Epidermal melanocyte (primary cell): ENCODE measurements around the gene ADSL.

Experiments
- DNase-seq: peaks from one replicate; pipeline ENCODE4 v3.0.0; 2011; ENCODE audit warnings: low spot score; ENCODE audit not compliant: insufficient read length

The ADSL gene

DNA sequence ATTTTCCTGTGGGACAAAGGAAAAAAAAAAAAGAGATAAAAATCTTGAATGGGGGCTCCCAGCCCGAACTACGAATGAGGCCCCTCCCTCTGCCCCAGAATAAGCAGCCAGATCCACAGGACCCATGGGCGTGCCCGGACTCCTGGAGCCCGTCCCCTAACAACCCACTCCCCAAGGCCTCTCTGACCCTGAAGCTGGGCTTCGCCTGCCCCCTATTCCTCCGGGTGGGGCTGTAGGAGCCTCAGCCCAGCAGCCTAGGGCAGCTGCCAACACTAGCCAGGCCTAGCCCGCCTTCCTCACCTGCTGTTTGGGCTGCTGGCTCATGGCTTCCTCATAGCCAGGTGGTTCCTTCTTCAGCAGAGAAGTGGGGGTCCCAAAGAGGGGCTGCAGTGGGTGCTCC, 70.7 kb downstream of the ADSL start:
- no peak for DNase-seq

DNA sequence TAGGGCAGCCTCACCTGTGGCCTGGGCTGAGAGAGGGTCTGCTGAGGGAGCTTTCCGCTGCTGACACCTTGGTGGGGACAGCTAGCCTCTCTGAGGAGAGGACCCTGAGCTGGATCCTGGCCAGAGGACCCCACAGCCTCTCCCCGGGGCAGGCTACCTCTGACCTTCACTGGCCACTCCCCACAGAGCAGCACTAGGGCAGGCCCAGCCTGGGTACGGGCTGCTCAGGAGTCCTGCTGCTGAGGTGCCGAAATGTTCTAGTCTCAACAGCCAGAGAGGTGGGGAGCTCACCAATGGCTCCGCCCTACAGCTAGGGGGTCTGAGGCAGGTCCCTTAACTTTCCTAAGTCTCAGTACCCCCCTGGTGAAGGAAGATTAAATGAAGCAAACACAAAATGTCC, 71.6 kb downstream of the ADSL start:
- DNase-seq = no peak

DNA sequence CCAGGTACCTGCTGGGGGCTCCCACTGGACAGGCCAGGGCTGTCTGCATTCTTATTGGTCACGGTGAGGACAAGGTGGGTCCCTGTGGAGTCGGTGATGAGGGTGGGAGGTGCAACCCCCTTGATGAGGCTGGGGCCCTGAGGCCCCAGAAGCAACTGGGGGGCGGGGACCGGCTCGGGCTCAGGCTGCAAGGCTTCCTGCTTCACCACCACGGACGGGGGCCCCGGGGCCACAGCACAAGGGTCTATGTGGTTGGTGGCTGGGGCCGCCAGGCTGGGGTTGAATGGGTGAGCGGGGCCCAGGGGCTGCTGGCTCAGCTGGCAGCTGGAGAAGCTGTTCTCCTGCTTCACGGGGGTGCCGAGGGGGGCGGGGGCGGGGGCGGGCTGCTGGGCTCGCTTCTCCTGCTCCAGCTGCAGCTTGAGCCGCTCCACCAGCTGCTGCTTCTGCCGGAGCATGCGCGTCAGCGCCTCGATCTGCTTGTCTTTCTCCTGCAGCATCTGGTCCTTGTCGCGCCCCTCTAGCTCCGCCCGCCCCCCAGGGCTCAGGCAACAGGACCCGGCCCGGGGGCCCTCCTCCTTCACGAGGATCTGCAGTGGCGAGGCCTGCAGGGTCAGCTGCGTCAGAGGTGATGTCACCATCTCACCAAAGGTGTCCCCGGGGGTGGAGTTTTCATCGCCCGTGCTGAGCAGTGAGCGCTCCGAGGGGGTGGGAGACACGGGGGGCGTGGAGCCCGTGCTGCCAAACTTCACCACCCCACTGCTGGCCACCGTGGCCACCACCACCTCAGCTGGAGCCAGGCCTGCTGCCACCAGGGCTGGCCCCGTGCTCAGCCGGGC, 72.3 kb downstream of the ADSL start:
- no peak for DNase-seq

DNA sequence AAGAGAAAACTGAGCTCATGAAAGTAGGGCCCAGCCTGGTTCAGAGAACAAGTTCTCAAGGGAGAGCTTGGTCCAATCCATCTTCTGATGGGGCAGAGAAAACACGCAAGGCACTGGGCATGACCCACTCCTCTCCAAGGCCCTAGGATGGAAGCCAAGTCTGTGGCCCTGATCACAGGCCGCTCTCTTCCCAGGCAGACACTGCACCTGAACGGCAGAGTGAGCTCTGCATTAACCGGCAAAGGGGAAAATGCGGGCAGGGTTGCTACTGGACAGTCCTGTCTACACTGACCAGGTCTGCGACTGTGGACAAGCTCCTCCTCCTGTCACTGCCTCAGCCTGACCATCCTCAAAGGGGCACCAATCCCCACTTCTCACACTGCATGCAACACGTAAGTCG, 73.4 kb downstream of the ADSL start:
- DNase-seq = no peak

DNA sequence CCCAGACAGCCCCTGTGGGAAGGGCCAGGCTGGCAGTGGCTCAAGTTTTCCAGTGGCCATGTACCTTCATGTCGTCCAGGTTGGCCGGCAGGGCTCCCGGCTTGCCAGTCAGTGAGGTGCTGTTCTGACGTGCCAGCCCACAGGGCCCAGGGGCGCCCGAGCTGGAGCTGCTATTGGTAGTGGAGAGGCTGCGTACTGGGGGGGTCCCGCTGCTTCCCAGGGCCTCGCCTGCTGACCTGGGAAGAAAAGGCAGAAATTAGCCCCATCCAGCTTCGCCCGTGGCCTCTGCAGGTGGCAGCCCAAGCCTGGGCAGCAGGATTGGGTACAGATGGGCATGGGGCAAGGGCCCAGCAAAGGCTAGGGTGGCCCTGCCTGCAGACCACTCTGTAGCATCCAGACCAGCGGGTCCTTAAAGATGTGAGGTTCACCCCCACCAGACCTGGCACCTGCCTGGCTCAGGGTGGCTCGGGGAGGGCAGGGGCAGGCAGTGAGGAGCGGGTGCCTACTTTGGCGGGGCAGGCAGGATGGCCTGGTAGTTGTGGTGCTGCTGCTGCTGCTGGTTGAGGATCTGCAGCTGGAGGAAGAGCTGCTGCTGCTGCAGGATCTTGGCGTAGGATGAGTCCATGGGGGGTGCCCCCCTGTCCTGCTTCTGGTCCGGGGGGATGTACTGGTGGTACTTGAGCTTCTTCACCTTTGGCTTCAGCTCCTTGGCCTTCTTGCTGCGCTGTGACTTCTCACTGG, 74.2 kb downstream of the ADSL start:
- no peak for DNase-seq

DNA sequence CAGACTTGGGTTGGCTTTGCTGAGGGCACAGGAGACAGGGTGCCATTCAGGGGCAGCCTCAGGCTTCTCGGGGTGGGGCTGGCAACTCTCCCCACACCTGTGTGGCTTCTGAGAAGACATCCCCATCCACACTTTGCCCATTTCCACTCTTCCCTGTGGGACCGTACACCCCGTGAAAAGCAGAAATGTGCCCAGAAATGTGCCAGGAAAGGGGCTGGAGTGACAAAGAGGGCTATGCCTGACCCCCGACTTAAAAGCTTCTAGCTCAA, 74.7 kb downstream of the ADSL start:
- no peak for DNase-seq

DNA sequence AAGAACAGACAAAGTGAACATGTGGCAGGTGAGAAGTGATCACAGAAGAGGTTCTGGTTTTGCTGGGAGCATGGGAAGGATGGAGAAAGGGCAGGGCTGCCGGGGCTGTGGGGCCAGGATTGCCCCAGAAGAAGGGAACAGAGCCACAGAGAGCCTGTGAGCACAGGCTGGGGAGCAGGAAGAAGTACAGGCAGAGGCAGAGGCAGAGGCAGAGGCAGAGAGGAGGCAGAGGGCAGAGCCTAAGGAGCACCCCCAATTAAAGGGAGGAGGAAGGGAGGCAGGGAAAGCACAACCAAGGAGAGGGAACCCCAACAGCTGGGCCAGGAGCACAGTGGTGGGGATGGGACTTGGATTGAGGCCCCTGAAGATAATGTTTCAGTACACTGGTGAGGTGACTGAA, 75.6 kb downstream of the ADSL start:
- no peak for DNase-seq

DNA sequence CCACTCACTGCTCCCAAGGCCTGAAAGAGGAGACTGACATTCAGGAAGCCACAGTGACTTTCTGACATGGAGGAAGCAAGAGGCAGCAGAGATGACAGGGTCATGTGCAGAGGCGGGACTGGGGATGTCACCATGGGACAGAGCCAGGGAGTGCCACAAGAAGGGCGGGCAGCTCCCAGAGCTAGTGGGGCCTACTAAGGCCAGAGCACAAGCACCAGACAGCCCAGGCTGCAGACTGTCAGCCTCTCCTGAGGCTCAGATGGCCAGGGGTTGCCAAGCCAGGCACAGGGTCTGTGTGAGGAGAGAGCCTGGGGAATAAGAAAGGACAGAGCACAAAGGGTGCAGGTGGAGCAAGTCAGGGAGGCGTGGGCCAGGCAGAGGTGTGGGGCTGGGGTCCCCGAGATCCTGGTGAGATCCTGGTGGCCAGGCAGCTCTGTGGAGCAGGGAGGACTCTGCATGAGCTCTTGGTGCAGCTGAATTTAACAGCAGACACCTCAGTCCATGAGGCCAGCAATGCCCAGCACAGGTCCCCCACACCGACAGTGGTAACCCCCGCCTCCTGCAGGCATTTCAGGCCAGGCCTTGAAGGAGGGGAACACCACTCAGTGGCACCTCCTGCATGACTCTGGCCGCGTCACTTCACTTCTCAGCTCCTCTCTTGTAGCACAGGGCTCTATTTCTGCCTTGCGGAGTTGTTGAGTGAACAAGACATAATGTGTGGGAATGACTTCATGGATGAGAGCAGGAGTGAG, 76.4 kb downstream of the ADSL start:
- DNase-seq = no peak

DNA sequence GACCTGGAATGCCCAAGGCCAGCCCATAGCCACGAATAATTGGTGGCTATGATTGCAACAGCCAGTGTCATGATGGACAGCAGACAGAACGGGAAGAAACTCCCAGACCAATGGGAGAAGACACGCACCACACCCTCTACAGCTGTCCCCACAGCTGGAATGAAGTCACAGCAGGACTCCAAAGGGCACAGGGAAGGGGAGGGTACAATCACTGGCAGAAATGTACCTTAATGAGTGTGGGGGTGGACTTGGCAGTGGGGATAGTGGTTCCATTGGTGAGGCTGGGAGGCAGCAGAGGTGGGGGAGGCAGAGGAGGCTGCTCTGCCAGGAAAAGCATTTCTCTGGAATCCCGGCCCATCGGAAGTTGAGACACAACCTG, 77.0 kb downstream of the ADSL start:
- no peak for DNase-seq

DNA sequence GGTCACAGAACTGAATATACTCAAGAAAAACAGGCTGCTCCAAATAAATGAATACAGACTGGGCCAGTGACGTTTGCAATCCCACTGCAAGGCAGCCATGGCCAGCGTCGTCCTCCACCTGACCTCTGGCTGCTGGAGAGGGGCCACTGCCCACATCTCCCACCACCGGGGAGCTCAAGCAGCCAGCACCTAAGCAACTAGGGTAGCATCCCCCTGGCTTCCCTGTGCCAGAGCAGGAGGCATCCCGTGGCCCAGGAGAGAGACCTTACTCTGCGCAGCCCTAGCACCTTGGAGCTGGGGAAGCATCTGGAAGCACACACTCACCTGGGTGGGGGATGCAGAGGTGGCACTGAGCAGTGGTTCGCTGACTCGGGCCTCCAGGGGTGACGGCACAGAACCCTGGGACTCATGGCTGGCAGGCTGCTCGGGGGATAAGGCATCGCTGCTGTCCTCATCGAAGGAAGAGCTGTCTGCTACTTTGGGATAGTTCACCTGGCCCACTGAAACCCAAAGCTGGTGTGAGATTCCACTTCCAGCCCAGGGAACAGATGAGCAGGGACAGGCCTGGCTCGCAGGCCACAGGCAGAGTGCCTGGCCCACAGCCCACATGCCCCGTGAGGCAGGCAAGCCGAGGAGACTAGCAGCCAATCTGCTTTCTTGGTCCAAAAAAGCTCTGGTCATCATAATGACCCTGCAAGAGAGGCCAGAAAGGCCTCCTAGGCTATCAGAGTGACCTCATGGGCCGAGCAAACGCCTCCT, 77.8 kb downstream of the ADSL start:
- no peak for DNase-seq

DNA sequence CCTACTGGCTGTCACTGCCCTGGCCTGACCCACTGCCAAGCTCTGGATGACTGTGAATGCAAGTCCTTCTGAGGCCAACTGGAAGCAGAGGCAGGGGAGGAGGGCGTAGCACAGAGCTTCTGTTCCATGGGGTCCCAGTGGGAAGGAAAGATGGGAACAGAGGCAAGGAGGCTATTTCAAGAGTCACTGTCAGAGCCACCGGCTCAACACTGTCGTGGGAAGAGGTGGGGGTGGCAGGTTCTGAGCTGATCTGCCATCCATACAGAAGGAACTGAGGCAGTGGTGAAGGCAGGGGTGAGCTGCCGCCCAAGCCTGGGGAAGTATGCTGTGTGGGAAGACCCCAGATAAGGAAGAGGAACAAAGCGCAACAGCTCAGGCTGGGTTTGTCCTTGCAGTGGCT, 78.8 kb downstream of the ADSL start:
- DNase-seq = no peak

DNA sequence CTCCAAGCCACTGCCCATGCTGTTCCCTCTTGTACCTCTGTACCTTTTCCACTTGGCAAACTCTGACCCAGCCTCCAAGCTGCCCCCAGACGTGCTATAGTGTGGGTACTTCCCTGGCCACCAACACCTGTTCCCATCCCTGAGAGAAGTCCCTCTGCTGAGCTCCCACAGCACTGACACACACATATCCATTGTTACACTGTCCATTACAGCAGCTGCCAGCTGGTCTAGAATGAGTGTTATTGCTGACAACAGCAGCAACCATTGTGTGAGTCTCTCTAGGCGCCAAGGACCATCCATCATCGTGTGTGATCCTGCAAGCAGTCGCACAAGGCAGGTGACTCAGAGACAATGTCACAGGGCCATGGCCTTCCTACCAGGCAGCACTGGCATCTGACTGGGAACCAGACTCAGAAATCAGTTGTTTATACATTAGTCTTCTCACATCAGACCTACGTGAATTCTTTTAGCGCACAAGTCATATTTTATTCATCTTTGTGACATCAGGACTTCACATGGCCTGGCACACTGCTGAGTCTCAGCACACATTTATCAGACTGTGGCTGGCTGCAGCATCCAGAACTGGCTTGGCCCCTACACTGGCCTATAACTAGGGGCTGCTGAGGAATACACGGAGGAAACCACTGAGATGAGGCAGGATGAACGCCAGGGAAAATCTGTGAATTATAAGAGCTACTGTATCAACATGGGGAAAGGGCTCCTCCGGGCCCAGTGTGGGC, 80.5 kb downstream of the ADSL start:
- no peak for DNase-seq

DNA sequence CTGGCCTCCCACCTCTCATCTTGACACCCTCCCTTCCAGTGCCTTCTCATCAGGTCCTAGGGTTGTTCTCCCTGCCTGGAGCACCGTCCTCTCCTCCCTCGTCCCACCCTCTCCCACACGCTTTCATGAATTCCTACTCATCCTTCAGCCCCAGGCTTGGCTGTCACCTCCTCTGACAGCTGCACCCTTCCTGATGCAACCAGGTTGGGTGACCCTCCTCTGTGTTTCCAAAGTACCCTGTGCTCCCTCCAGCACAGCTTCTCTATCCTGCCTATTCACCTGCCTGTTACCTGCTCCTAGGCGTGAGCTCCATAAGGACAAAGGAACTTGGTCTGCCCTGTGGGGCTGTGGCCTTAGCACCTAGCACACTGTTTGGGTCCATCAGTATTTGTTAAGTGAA, 82.5 kb downstream of the ADSL start:
- no peak for DNase-seq

DNA sequence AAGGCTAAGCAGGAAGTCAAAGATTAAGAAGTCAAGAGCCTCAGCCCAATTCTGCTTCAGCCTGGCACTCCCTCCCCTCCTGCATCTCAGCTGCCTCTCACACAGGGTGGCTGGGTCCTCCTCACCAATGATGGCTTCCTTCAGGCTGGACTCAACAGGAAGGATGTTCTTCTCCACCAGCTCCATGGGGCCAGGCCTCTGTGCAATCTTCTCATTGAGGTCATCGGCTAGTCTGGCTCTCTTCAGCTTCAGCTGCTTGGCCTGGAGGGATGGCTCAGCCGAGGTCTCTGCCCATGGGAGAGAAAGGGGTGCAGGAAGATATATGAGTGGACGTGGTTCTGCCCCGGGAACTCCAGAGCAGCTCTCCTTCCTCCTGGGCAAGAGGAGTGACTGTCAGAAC, 83.2 kb downstream of the ADSL start:
- DNase-seq = no peak

DNA sequence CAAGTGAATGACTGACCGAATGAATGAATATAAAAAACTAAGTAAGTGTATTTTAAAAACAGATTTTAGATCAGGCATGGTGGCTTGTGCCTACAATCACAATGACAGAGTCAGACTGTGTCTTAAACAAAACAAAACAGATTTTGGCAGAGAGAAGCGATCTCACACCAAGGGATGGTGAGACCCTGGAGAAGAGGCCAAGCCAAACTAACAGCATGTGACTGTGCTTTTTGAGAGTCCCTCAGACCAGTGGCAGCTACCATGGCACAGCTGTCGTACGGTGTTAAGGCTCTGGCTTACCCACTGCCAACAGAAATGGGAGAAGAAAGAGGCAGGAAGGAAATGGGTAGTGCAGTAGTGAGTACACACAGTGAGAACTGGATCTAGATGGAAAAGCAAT, 84.7 kb downstream of the ADSL start:
- no peak for DNase-seq

DNA sequence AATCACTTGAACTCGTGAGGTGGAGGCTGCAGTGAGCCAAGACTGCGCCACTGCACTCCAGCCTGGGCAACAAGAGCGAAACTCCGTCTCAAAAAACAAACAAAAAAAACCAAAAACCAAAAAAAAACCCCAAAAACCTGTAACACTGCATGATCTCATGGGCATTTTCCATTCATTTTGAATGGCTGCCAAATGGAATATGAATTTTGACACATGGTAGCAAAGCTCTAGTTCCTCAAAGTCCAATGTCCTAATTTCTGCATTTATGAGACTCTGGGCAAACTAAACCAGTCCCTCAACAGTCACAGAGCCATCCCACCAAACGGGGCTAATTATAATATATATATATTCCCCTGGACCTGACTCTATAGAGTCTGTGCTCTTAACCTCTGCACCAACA, 85.9 kb downstream of the ADSL start:
- no peak for DNase-seq

DNA sequence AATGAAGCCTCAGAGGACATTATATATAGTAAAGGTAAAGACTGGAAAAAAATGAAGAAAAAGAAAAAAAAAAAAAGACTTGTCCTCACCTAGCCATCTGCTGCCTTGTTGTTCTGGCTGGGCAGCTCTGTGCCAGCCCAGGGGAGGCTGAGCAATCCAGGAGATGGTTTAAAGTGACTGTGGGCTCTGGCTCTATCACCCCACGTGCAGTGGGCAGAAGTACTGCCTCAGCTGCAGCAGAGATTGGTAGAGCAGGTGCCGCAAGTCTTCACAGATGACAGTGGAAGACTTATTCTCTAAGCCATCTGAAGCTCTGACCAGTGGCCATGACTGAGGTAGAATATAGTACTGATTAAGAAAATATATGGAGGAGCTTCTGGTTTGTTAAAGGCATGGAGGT, 86.3 kb downstream of the ADSL start:
- no peak for DNase-seq

DNA sequence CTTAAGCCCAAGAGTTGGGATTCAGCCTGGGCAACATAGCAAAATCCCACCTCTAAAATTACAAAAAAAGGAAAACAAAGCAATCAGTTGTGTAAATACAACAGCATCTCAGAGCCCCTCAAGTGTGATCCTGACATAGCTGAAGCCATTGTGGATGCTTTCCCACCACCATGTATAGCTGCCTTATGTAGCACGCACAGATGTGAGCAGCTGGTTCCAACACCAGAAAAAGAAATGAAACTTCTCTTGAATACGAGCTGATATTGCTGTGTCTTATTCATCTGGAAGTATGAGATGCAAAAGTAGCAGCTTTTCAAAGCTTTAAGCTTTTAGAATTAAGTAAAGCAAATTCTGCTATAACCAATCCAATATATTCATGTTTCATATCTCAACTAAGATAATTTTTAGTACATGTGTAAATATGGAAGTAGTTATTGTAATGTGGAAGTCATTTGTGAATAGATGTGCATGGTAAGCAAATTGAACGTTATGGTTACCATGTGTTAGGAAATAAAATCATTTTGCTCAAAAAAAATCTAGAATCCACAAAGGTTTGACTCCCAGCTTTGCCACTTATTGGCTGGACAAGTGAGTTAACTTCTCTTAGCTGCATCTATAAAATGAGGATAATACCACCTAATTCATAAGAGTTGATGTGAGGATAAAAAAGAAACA, 87.3 kb downstream of the ADSL start:
- no peak for DNase-seq

DNA sequence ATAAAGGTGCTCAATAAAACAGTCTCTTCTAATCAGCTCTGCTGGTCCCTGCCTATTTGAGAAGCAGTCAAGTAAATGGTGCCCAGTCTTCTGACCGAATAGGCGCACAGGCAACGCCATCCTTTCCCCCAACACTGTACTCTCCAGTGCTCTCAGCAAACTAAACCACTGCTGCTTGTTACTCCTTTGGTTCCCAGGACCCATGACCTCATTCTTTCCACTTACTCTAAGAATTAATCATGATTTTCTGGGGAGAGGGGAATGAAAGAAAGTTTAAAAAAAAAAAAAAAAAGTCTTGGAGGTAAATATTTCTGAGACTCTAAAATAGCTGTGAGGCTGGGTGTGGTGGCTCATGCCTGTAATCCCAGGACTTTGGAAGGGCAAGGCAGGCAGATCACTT, 87.8 kb downstream of the ADSL start:
- DNase-seq = no peak

DNA sequence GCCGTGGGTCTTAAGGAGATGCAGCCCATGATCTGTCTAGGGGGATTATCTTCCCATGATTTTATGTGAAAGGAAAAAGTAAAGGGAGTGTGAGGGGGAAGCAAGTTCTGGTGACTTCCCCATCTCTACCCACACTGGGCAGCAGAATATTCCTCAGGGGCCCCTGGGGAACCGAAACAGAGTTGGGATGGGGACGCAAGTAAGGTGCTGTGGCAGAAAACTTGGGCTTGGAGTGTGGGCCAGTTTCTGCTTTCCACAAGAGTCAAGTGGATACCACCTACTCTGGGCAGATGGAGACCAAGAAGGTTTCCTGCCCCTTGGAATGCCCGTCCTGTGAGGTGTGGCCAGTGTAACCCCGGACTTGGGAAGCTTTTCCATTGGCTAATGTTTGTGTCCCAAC, 88.4 kb downstream of the ADSL start:
- DNase-seq = no peak
